Colonic mucosa (tissue), 4 donors: Measurements from ENCODE around the gene MRPL27. TPM values are rescaled to one million over a fixed set of nuclear protein-coding genes. Genes with fewer than 3 reads are reported as not detected.

Experiments
- DNase-seq: peaks from one replicate; pipeline ENCODE4 v3.0.0-alpha.2; 2020
- H3K27ac ChIP-seq: fragments of 200-600 bp; one replicate; pipeline ENCODE4 v1.8.0; 2021
- H3K27me3 ChIP-seq: fragments of 200-600 bp; one replicate; pipeline ENCODE4 v1.8.0; 2021
- H3K36me3 ChIP-seq: fragments of 200-600 bp; one replicate; pipeline ENCODE4 v1.8.0; 2021
- H3K4me1 ChIP-seq: fragments of 200-600 bp; one replicate; pipeline ENCODE4 v1.8.0; 2021; ENCODE audit warnings: mild to moderate bottlenecking
- H3K4me3 ChIP-seq: fragments of 200-600 bp; one replicate; pipeline ENCODE4 v1.8.0; 2021
- H3K9ac ChIP-seq, 2 donors: one replicate each; pipeline ENCODE4 v1.7.0; 2013; ENCODE audit warnings: control low read depth in 2 of 2, low read depth in 2 of 2, low read length in 2 of 2
- H3K9me3 ChIP-seq: fragments of 200-600 bp; one replicate; pipeline ENCODE4 v1.8.0; 2021
- CTCF ChIP-seq: fragments of 200-600 bp; IDR thresholded peaks from one replicate; pipeline ENCODE4 v1.8.0; 2022; ENCODE audit warnings: antibody characterized with exemption, mild to moderate bottlenecking
- intact Hi-C: fragments of 100-400 bp; cut with DNase I; formaldehyde crosslinking; loops from one replicate; pipeline ENCODE4 v1.14.1; 2022
- total RNA-seq, 2 donors: library from RNA; stranded (reverse); fragmentation: NEBNext Ultra II Directional in 1 of 2; extraction: Animal tissue kit (Norgen Biotek cat#: 25700) in 1 of 2; gene quantifications; one replicate each; pipeline ENCODE4 v1.2.1, GENCODE V29; 2021
- donor health status: healthy.
- donor health status: DM: no; HTN: no; CAD: no.
- donor health status: DM: no; HTN: no; CAD: no.

The MRPL27 gene
- total RNA-seq, 2 donors from 2014 or later: 71.7 to 135 TPM

- intact Hi-C loops: no loop called here
- Histone ChIP-seq H3K4me3 (no peak overlapping the region), H3K9me3 (no peaks in the 10 kb centered on the region), H3K4me1 (no peaks in the 10 kb centered on the region), H3K9ac (no peak overlapping the region), H3K36me3 (no peaks in the 10 kb centered on the region), H3K27ac (no peak overlapping the region), H3K27me3 (no peaks in the 10 kb centered on the region)
- no peak for DNase-seq
- no peak for TF ChIP-seq CTCF
Measured at GRCh38 chr17:50332196-50332595, 40.8 kb downstream of the MRPL27 start.

- no peak for DNase-seq
- intact Hi-C loops: no loop called here
- TF ChIP-seq CTCF: no peak
Measured at GRCh38 chr17:50331085-50331791, 41.7 kb downstream of the MRPL27 start.

GRCh38 chr17:50330151-50330775 is 42.7 kb downstream of the MRPL27 start:
- Histone ChIP-seq H3K9me3 (no peaks in the 10 kb centered on the region), H3K9ac (no peak overlapping the region), H3K36me3 (no peaks in the 10 kb centered on the region), H3K27ac (no peak overlapping the region), H3K27me3 (no peaks in the 10 kb centered on the region), H3K4me1 (no peaks in the 10 kb centered on the region), H3K4me3 (no peak overlapping the region)
- TF ChIP-seq CTCF: no peak
- DNase-seq: no peak
- intact Hi-C loops: no loop called here

More at GRCh38 chr17:50331085-50331791, 41.7 kb downstream of the MRPL27 start:
- Histone ChIP-seq H3K4me3 (no peak overlapping the region), H3K27ac (no peak overlapping the region), H3K9me3 (no peaks in the 10 kb centered on the region), H3K9ac (no peak overlapping the region), H3K27me3 (no peaks in the 10 kb centered on the region), H3K36me3 (no peaks in the 10 kb centered on the region), H3K4me1 (no peaks in the 10 kb centered on the region)

GRCh38 chr17:50329716-50330115 is 43.3 kb downstream of the MRPL27 start:
- no peak for TF ChIP-seq CTCF
- intact Hi-C loops: no loop called here

GRCh38 chr17:50328363-50329325 is 44.3 kb downstream of the MRPL27 start:
- no peak overlapping the region for H3K4me3 ChIP-seq
- H3K27ac ChIP-seq: no peak overlapping the region
- H3K4me1 ChIP-seq: no peaks in the 10 kb centered on the region
- intact Hi-C loops: no loop called here
- no peaks in the 10 kb centered on the region for H3K27me3 ChIP-seq
- no peaks in the 10 kb centered on the region for H3K36me3 ChIP-seq
- no peaks in the 10 kb centered on the region for H3K9me3 ChIP-seq
- no peak for DNase-seq
- no peak for TF ChIP-seq CTCF
- no peak overlapping the region for H3K9ac ChIP-seq

More at GRCh38 chr17:50329716-50330115, 43.3 kb downstream of the MRPL27 start:
- DNase-seq: no peak
- Histone ChIP-seq H3K36me3 (no peaks in the 10 kb centered on the region), H3K9me3 (no peaks in the 10 kb centered on the region), H3K27me3 (no peaks in the 10 kb centered on the region), H3K4me3 (no peak overlapping the region), H3K4me1 (no peaks in the 10 kb centered on the region), H3K9ac (no peak overlapping the region), H3K27ac (no peak overlapping the region)
